GM18951 (cell line): ENCODE measurements around the gene VAC14.
"Not testable (repeated sequence)": the region's sequence is repeated elsewhere in the genome, so short reads cannot be mapped to it uniquely, and the experiment has no call there.

Experiments used
- POLR2A ChIP-seq: IDR thresholded peaks from 4 replicates; pipeline ENCODE4 v1.6.1; 2011; ENCODE audit warnings: mild to moderate bottlenecking; ENCODE audit not compliant: insufficient read length, insufficient read depth; ENCODE audit errors: extremely low read depth
- in situ Hi-C: fragments of 300-500 bp; cut with MboI; formaldehyde crosslinking; loops from one replicate; pipeline ENCODE4 v1.12.0; 2022; ENCODE audit warnings: low sequenced_read_pairs, mixed read lengths, inconsistent platforms; ENCODE audit not compliant: unreplicated experiment

The VAC14 gene

GRCh38 chr16:70800781-70801480 is at the start of gene VAC14:
Gene VAC14, minus strand, starts transcription at chr16:70801158. Its CDS starts 258 bp downstream, at chr16:70800900.
- TF ChIP-seq POLR2A: peak; percentile 90
- in situ Hi-C loops: no loop called here

GRCh38 chr16:70823498-70824118 is 22.6 kb upstream of the VAC14 start:
- in situ Hi-C loops: not testable (repeated sequence)

GRCh38 chr16:70822734-70823133 is 21.8 kb upstream of the VAC14 start:
- in situ Hi-C loops: not testable (repeated sequence)

GRCh38 chr16:70818088-70818487 is 17.1 kb upstream of the VAC14 start:
- in situ Hi-C loops: not testable (repeated sequence)

GRCh38 chr16:70809392-70810060 is 8.6 kb upstream of the VAC14 start:
- in situ Hi-C loops: no loop called here
- TF ChIP-seq POLR2A: no peak

- in situ Hi-C loops: no loop called here
- TF ChIP-seq POLR2A: no peak
These were observed 7.4 kb upstream of the VAC14 start for GRCh38 chr16:70808371-70808770.

- TF ChIP-seq POLR2A: no peak
- in situ Hi-C loops: no loop called here
These were observed 4.8 kb upstream of the VAC14 start for GRCh38 chr16:70805787-70806186.

GRCh38 chr16:70805380-70805779 is 4.4 kb upstream of the VAC14 start:
- no peak for TF ChIP-seq POLR2A
- in situ Hi-C loops: no loop called here

GRCh38 chr16:70804734-70805169 is 3.8 kb upstream of the VAC14 start:
- in situ Hi-C loops: no loop called here
- no peak for TF ChIP-seq POLR2A

- in situ Hi-C loops: no loop called here
These were observed 3.3 kb upstream of the VAC14 start for GRCh38 chr16:70804153-70804733.

GRCh38 chr16:70803319-70803718 is 2.4 kb upstream of the VAC14 start:
- in situ Hi-C loops: no loop called here
- no peak for TF ChIP-seq POLR2A

More at GRCh38 chr16:70804153-70804733, 3.3 kb upstream of the VAC14 start:
- TF ChIP-seq POLR2A: no peak

- in situ Hi-C loops: no loop called here
- no peak for TF ChIP-seq POLR2A
These were observed 653 bp upstream of the VAC14 start for GRCh38 chr16:70801611-70802010.

- TF ChIP-seq POLR2A: no peak
- in situ Hi-C loops: no loop called here
These were observed 647 bp downstream of the VAC14 start for GRCh38 chr16:70800311-70800710.

GRCh38 chr16:70796301-70796700 is 4.7 kb downstream of the VAC14 start:
- TF ChIP-seq POLR2A: no peak

More at GRCh38 chr16:70796301-70796700, 4.7 kb downstream of the VAC14 start:
- in situ Hi-C loops: no loop called here
